NCI-H345 treated with DMSO at 0.1 percent for 48 hours (cell line): Measurements from ENCODE around the gene TNK1.
"Not testable (repeated sequence)": the region's sequence is repeated elsewhere in the genome, so short reads cannot be mapped to it uniquely, and the experiment has no call there.

Experiments
- DNase-seq: peaks from one replicate; lab custom pipeline; 2025; ENCODE audit not compliant: unreplicated experiment; lab: John Stamatoyannopoulos, UW

TNK1 gene

DNA sequence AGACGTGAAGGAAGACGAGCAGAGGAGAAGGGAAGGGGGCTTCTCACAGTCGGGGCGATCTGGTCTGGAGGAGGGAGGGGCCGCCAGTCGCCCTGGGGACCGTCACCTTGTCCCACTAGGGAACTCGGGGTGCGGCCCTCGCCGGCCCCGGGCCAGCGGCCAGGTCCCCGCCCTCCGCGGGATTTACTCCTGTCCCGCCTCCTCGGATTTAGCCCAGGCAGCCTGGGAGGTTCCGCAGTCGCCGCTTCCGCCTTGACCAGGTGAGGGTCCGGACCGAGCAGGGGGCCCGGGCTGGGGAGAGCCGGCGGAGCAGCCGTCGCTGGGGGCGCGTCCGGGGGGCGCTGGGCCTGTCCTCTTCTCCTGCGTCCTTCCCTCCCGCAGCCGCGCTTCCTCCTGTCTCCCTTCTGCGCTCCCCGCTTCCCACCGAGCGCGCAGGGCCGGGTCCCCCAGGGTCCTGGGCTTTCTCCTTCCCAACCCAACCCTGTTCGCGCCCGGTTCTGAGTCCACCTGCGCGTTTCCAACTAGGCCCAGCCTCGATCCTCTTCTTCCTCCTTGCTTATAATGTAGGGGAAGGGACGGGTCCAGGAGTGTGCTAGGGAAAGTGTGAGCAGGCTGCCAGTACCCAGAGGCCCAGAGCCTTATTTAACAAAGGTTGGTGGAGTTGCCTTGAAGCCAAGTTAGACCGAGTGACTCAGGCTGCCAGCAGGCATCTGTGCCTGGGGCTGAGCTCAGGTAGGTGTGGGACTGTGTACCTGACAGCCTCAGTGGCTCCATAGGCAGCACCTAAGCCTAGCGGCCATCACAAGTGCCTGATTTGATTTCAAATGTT, at the start of gene TNK1:
TSS of gene TNK1 (plus strand) at position 235 of the 829 bp plus-strand sequence. CDS start 1,838 bp downstream, outside the sequence.
- no peak for DNase-seq

DNA sequence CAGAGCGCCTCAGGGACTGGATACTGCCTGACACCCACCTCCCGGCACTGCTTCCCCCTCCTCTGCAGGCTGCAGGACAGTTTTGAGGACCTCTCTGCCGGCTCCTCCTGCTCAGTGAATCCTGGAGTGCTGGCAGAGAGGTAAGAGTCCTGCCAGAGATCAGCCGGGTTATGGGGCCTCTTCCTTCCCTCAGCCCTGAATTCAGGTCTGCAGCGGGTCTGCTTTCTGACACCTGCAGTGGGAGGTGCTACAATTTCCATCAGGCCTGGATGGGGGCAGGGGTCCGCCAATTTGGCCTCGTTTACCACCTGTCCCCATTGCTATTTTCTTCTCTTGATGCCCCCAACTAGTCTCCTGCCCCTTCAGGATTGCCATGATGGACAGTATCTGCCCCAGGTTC, 48.8 kb upstream of the TNK1 start:
- no peak for DNase-seq

DNA sequence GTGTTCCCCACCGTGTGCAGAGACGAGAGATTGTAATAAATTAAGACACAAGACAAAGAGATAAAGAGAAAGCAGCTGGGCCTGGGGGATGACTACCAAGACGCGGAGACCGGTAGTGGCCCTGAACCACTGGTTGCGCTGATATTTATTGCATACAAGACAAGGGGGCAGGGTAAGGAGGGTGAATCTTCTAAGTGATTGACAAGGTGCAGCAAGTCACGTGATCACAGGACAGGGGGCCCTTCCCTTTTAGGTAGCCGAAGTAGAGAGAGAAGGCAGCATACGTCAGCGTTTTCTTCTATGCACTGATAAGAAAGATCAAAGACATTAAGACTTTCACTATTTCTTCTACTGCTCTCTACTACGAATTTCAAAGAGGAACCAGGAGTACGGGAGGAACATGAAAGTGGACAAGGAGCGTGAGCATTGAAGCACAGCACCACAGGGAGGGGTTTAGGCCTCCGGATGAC, 48.3 kb upstream of the TNK1 start:
- not testable (repeated sequence) for DNase-seq

DNA sequence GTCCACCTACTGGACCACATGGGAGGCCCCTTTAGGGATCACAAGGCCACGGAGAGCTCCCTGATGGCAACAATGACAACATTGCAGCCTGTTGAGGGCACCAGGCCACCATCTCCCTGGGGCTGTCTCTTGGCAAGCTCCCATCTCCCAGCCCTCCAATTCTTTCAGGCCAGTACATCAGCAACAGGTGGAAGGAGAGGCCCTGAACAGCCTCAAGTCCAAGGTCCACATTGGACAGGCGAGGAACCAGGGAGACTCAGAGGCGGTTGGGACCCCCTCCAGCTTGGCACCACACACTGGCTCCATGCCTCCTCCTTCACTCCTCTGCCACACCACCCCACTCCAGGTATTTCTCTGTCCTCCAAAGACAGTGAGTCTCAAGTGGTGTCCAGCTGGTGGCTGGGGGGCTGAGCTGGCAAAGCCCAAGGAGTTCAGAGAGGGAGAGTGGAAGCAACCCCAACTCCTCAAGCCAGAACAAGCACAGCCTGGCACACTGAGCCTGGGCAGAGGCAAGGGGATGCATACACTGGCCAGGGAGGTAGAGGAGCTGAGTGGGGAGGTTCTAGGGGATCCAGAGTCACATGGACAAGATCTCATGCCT, 45.9 kb upstream of the TNK1 start:
- no peak for DNase-seq

DNA sequence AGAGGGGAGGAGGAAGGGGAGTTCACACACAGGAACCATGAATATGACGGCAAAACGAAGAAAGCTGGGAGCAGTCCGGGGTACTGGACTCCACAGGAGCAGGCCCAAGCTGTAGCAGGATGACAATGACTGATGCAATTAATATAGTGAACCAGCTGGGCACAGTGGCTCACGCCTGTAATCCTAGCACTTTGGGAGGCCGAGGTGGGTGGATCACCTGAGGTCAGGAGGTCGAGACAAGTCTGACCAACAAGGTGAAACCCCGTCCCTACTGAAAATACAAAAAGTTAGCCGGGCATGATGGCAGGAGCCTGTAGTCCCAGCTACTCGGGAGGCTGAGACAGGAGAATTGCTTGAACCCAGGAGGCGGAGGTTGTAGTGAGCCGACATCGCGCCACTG, 45.1 kb upstream of the TNK1 start:
- not testable (repeated sequence) for DNase-seq

DNA sequence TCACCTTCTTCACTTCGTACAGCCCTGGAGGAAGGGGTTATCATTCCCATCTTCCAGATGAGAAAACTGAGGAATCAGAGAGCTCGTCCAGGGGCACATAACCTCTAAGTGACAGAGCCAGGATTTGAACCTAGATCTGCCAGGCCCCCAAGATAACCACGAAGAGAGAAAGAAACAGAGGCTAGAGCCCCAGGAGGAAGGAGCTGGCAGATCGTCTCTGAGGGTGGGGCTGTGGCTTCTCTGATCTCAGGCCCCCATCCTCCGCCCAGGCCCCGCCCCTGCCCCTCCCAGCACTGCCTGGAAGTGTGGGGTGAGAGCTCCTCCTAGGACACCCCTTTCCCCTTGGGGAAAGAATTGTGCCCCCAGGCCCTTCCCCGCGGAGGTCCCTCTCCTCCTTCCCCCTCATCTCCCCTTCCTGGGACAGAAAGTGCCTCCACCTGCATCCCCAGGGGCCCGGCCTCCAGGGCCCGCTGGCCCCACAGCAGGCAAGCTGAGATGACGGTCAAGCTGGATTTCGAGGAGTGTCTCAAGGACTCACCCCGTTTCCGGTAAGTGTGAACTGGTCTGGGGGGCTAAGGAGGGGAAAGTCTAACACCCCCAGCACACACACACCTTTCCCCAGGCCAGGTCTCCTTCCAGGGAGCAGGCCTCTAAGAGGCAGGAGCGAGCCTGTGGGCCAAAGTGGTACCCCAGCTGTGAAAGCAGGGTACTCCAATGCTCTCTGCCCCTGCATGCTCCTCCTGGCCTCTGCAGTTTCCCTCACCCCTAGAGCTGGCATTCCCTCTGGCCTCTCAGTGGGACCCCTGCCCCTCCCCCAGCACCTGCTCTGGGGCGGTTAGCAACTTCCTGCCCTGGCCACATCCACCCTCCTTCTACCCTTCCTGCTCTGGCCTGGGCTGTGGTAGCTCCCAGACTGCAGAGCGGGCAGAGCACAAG, 44.4 kb upstream of the TNK1 start, which contains the start of gene ACAP1:
TSS of gene ACAP1 (plus strand) at position 290 of the 936 bp plus-strand sequence. CDS start at position 496, 206 bp downstream.
- no peak for DNase-seq

DNA sequence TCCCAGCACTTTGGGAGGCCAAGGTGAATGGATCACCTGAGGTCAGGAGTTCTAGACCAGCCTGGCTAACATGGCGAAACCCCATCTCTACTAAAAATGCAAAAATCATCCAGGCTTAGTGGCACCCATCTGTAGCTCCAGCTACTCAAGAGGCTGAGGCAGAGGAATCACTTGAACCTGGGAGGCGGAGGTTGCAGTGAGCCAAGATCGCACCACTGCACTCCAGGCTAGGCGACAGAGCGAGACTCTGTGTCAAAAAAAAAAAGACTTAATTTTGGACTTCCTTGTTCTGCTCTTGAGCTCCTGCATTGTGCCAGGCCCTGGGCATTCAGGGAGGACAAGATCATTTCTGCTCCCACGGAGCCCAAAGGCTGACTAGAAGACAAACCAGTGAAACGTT, 43.3 kb upstream of the TNK1 start:
- not testable (repeated sequence) for DNase-seq

DNA sequence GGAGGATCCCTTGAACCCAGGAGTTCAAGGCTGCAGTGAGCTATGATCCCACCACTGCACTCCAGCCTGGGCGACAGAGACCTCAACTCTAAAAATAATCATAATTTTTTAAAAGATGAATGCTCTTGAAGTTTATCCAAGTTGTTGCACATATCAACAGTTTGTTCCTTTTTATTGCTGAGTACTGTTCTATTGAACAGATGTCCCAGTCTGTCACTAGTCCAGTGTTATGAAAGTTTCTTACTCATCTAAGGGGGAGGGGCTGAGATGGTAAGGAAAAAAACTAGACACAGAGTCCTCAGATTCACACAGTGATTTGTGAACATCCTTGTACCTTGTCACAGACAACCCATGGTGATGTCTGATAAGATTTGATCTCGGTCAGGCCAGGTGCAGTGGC, 40.7 kb upstream of the TNK1 start:
- DNase-seq: no peak

DNA sequence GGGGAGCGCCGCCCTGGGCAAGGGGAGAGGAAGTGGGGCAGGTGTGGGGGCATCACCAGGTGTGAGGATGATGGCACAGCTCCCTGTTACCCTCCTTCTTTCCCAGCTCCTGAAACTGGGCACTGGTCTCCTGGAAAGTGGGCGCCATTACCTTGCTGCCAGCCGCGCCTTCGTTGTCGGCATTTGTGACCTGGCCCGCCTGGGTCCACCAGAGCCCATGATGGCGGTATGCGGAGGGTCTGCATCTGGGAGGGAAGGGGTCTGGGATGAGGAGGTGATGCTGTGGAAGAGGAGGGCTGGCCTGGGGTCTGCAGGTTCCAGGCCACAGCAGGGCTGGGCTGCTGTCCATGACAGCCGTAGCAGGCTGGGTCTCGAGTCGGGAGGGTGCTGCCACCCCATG, 39.0 kb upstream of the TNK1 start:
- DNase-seq: no peak

DNA sequence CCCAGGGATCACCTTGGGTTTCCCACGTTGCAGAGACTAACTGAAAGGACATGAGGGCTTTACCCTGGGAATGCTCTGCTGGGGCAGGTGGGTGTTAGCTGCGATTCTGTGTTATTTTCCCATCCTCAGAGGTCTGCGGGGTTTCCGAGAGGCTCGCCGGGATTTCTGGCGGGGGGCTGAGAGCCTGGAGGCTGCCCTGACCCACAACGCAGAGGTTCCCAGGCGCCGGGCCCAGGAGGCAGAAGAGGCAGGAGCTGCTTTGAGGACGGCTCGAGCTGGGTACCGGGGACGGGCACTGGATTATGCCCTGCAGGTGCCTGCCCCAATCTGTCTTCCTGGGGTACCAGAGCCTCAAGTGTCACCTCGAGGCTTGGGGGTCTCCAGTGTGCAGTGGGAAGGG, 37.6 kb upstream of the TNK1 start:
- DNase-seq: no peak

DNA sequence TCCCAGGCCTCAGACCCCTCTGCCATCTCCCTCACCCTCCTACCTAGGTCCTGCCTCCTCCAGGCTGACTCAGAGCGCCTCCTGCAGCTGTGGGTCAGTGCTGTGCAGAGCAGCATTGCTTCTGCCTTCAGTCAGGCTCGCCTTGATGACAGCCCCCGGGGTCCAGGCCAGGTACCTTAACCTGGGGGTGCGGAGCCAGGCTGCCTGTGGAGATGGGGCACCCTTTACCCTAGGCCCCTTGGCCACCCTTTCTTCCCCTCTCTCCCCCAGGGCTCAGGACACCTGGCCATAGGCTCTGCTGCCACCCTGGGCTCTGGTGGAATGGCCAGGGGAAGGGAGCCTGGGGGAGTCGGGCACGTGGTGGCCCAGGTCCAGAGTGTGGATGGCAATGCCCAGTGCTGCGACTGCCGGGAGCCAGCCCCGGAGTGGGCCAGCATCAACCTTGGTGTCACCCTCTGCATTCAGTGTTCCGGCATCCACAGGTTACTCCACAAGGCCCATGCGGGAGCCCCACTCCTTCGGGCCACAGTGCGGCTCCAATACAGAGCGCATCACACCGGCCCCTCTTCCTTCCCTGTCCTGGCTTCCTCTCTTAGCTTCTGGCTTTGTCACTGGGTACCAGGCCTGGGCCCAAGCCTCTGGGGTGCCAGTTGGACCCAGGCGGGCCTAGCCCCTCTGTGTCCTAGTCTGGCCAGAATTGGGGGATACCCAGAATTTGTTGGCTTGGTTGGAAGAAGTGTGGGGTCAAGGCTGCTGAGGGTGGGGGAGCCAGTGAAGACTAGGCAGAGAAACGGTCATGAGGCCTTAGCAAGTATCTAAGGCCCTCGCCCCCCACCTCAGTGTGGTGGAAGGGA, 33.9 kb upstream of the TNK1 start:
- no peak for DNase-seq

DNA sequence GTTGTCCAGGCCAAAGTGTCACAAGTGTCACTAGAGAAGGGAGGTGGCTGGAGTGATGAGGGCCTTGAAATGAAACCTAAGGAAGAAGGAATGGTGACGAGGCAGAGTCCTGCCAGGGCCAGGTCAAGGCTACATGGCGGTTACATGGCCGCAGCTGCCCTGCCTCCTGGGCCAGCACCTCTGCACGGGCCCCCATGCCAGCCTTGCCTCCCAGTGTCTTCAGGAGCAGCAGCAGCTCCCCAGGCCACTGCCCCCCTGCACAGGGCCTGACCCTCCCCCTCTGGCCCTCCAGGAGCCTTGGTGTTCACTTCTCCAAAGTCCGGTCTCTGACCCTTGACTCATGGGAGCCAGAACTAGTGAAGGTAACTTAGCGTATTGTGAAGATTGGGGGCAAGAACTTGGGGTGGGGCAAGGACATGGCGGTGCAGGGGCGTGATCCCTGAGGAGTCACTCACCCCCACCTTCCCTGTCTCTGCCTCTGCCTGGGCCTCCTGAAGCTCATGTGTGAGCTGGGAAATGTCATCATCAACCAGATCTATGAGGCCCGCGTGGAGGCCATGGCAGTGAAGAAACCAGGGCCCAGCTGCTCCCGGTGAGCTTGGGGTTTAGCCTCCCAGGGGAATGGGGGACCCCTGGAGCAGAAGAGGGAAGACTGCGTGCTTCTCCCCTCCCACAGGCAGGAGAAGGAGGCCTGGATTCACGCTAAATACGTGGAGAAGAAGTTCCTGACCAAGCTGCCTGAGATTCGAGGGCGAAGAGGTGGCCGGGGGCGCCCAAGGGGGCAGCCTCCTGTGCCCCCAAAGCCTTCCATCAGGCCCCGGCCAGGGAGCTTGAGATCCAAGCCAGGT, 33.0 kb upstream of the TNK1 start:
- DNase-seq: no peak

DNA sequence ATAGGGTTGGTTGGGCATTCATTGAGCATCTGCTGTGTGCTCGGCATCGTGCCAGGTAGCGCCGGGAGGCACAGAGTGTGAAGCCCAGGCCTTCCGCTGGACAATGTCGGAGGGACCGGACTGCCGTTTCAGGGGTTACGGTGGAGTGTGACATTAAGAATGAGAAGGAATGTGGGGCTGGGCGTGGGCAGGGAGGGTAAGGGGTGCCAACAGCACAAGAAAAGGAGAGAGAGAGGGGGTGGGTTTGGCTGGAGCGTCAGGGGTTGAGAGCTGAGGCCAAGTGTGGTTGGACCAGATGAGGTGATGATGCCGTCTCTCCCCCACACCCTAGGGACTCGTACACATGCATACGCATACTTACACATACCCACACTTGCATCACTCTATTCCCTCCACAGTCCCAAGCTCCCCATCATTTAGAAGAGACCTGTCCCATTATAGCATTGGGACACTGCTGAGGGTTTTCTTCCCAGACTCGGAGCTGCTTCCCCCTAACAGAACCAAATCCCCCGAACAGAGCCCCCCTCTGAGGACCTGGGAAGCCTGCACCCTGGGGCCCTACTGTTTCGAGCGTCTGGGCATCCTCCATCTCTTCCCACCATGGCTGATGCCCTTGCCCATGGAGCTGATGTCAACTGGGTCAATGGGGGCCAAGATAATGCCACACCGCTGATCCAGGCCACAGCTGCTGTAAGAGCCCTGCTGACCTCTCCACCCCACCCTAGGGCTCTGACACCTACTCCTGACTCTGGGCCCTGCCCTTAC, 32.2 kb upstream of the TNK1 start:
- DNase-seq: no peak

DNA sequence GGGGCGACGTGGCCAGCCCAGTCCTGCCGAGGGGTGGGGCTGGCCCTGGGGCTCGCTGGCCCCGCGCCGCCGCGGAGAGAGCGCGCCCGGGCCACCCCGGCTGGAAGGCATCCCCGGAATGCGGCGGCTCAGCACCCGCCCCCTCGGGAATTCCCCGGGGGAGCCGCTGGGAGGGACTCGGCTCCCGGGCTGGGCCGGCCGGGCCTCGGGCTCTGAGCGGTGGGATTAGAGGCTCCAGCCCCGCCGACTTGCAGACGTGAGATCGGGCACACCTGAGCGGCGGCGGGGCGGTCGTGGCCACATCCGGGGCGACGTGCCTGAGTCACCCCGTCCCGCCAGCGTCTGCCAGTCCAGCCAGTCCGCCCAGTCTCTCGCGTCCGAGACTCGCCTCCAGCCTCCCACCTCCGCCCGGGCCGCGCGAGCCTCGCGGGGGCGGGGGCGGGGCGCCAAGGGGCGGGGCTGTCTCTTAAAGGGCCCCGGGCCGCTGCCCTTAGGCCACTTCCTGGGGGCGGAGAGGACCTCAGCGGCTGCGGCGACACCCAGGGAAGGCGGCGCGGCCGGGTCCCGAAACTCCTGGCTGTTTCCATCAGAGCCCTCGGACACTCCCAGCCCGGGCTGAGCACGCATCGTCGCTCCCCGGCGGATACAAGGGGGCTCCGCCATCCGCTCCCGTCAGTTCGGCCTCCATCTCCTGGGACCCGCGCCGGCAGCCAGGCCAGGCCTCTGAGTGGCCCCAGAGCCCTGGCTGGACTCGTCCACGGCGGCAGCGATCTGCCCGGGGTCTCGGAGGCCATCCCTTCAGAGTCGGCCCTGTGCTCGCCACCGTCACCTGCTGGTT, 29.0 kb upstream of the TNK1 start, which contains the start of gene KCTD11:
TSS of gene KCTD11 (plus strand) at position 498 of the 838 bp plus-strand sequence.
- DNase-seq: no peak

DNA sequence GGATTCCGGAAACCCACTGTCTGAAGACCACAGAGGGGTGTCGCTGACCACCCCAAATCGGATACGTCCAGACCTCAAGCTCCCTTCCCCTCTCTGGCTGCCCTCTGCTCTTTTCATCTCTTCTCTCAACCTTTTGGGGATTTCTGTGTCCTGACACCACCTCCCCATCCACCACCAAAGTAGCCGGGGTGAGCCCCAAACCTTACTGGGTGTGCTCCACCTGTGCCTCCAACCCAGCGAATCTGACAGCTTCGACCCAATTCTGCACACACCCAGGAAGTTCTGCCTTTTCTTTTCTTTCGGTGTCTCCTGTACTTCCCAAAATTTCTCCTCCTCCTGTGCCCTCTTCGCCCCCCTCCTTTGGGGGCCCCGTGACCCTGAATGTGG, 28.4 kb upstream of the TNK1 start:
- no peak for DNase-seq

DNA sequence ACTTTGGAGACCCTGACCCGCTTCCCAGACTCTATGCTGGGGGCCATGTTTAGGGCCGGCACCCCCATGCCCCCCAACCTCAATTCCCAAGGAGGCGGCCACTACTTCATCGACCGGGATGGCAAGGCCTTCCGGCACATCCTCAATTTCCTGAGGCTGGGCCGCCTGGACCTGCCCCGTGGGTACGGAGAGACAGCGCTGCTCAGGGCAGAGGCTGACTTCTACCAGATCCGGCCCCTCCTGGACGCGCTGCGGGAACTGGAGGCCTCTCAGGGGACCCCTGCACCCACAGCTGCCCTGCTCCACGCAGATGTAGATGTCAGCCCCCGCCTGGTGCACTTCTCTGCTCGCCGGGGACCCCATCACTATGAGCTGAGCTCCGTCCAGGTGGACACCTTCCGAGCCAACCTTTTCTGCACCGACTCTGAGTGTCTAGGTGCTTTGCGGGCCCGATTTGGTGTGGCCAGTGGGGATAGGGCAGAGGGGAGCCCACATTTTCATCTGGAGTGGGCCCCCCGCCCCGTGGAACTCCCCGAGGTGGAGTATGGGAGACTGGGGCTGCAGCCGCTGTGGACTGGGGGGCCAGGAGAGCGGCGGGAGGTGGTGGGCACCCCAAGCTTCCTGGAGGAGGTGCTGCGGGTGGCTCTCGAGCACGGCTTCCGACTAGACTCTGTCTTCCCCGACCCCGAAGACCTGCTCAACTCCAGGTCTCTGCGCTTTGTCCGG, 27.8 kb upstream of the TNK1 start:
- no peak for DNase-seq

DNA sequence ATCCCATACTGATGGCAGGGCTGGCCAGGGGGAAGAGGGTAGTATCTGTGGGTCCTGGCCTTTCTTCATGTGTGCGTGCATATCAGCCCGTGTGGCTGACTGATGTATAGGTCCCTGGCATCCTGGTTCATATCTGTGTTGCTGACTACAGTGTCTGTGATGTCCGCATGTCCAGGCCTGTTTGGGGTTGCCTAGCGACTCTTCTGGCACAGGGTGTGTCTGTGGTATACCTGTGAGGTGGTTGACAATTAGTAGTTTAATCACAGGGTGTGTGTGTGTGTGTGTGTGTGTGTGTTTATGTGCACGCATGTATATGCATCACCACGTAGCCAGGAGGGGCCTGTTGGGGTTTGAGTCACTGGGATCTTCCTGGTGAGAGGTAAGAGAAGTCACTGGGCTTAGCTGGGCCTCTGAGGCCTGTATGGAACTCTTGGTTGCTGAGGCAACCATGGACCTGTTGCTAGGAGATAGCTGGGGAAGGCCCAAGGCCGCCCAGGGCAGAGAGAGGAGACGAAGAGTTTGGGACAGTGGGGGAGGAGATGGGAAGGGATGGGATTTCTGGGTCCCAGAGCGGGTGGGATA, 26.5 kb upstream of the TNK1 start:
- no peak for DNase-seq
